ENCODE results near the gene MICU2.

MICU2 gene, protein sequence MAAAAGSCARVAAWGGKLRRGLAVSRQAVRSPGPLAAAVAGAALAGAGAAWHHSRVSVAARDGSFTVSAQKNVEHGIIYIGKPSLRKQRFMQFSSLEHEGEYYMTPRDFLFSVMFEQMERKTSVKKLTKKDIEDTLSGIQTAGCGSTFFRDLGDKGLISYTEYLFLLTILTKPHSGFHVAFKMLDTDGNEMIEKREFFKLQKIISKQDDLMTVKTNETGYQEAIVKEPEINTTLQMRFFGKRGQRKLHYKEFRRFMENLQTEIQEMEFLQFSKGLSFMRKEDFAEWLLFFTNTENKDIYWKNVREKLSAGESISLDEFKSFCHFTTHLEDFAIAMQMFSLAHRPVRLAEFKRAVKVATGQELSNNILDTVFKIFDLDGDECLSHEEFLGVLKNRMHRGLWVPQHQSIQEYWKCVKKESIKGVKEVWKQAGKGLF

DNA sequence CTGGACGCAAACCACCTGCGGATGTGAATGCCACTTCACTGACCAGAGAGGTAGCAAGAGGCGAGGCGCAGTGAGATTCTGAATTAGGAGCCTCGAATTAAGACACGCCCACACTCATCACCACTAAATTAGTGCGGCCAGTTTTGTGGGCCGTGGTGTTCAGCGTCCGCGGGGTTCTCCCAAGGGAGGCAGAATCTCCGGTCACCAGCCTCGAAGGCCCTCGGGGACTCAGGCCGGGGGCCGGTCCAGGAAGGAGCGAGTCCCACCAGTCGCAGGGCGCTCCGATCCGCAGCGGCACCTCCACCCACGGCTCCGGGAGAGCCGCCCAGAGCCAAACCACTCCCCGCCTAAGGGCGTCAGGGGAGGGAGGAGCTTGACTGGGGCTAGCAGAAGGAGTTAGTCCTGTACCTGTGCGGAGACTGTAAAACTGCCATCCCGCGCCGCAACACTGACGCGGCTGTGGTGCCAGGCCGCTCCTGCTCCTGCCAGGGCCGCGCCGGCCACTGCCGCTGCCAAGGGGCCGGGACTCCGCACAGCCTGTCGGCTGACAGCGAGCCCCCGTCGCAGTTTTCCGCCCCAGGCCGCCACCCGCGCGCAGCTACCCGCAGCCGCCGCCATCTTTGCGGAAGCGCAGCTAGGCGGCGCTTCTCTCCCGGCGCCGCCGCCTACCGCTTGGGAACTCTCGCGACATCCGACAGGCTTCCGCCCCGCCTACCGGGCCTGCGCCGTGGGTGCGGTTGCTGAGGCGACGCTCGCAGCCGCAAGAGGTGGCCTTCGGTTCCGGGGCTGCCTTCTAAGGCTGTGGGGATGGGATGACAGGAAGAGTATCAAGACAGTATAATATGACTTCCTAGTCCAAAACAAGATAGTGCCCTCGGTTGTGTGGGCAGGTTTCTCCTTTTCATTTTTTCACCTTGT lies at the start of gene MICU2:
Gene MICU2 (minus strand): TSS at position 640 of the 918 bp plus-strand sequence. CDS start 22 bp downstream, at position 618.
- peak; percentile 99 for DNase-seq

DNA sequence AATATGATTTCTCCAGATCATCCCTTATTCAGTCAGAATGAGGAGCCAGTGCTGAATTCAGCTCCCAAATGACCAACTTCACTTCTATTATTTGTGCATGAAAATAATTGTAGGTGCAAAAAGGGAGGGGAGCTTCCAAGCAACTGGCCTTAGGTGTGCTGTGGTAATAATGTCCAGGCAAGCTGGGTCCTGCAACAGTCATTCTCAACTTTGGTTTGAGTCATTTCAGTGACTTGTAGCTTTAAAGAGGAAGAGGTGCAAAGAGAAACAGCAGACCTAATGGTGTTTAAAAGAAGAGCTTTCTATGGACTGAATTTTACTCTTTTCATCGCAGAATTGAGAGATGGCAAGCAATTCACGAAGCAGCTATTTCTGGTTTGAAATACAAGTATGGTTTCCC lies 37.7 kb upstream of the MICU2 start:
- no peak for DNase-seq

DNA sequence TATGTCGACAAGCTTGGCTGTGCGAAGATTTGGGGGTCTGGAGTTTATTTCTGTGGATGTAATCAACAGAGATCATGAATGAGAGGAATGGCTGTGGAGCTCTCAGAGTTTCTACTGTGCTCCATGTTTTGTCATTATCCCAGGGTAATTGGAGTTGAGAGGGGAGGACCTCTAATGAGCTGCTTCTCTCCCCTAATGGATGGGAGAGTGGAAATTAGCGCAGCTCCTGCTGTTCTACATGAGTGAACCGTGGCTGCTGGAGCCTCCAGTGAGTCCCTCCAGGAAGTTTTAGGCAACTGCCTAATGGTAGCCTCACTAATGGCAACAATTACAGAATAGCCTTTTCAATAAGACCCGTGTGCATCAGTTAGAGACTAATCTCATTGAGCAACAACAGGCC lies 35.6 kb upstream of the MICU2 start:
- DNase-seq, result peak; percentile 74

DNA sequence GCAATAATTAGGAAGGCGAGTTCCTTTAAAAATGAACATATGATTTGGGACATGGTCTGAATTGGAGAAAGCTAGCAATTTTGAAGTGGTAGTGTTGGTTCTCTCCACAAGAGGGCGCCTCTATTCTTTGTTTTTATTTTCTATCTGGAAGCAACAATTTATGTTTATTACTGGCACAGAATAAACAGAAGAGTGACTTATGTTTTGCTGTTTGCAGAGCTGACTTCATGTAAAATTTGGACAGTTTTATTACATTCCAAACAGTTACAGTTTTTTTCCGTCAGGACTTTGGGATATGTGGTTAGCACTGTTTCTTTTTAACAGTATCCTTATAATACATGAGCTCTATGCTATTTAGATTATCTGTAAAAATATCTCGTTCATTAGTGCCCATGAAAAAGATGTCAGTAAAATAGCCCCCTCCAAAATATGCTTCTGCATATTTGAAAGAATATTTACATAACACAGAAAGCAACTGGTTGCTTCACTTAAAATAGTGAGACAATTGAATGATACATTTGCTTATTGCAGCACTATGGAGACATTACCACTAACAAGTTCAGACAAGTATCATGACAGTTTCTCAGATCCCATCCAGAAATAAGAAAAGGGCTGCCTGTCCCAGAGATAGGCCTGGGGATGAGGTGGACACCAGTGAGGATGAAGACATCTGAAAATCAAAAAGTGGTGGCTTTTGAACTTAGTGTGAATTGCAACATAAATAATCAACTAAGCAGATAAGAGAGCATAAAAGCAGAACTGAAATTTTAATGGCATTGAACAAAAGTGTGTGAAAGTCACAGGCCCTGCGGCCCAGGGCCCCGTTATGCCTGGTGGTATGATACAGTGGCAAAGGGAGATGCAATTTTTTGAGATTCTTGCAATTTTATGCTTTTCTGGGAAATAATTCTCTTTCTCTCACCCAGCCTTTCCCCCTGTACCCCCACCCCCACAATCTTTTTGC lies 34.6 kb upstream of the MICU2 start:
- peak; percentile 75 for DNase-seq

DNA sequence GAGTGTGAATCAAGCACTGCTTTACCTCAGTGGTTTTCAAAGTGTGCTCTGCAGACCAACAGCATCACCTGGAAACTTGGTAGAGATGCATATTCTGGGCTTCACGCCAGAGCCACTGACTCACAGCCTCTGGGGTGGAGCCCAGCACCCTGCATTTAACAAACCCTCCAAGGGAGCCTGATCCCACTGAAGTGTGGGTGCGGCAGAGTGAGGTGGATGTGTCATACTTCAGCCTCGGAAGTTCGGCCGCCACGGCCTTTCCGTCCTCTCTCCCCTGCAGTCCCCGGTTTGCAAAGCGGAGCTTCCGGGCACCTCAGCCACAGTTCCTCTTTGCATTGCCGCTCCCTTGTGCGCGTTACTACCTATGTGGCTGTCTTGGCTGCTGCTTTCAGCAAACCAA lies 33.3 kb upstream of the MICU2 start:
- DNase-seq, result peak; percentile 67

DNA sequence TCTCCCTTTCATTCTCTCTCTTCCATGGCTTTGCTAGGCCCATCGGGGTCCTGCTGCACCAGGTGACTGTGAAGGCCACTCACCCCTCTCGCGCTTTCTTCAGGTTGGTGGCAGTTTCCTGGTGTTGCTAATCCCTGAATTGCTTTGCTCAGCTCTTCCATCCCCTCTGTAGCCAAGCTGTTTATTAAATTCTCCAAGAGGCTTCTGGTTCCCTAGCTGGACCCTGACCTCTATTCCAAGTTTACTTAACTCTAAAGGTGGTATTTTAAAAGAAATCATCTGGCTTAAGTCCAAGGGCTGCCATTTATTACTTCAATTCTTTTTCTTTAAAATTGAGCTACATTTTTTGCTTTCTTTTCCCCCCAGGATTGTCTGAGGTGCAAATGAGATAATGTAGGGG lies 32.7 kb upstream of the MICU2 start:
- DNase-seq, result no peak

DNA sequence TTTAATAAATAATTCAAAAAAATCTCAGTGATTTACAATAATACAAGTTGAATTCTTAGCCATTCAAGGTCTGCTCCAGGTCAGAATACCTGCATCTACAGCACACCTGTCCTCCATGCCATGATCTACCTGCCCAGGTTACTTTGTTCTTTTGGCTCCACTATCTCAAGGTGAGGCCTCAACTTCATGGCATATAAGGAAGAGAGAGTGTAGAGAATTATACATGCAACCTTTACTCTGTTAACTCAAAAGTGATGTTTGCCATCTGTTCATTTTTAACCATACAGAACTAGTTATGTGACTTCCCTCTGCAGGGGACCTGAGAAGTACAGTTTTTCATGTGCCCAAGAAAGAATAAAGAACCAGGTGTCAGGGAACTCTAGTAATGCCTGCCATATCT lies 28.2 kb upstream of the MICU2 start:
- DNase-seq, result no peak

DNA sequence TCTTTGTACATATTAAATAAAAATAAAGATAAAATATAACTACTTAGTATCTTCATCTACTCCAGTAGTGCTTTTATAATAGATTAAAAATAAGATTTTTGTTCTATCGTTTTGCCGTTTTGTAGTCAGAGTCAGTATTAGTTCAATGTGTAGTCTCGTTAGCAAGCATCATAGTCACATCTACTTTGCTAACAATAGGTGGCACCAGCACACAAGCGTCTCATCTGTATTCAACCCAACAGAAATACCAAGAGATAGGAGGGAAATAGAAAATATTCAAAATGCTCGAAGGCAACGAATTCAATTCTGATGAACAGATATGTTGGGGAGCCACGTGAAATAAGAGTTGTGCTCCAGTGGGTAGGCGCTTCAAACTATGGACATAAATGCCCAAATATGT lies 21.4 kb upstream of the MICU2 start:
- peak; percentile 87 for DNase-seq

DNA sequence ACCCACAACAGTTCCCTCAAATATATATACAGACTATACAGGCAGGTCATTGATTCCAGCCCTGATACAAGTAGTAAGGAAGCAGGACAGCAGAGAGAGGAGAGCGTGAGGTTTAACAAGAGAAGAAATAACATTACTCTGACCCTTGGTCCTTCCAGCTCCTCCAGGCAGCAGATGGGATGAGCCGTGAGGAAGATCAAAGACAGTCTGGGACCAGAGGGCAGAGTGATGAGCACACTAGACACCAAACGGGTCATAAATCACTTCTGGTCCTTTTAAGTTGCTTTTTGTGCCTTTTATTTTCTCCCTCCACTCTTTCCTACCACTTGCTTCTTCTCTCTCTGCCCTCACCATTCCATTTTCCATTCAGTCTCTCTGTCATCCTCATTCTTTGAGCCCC lies 16.9 kb upstream of the MICU2 start:
- no peak for DNase-seq

DNA sequence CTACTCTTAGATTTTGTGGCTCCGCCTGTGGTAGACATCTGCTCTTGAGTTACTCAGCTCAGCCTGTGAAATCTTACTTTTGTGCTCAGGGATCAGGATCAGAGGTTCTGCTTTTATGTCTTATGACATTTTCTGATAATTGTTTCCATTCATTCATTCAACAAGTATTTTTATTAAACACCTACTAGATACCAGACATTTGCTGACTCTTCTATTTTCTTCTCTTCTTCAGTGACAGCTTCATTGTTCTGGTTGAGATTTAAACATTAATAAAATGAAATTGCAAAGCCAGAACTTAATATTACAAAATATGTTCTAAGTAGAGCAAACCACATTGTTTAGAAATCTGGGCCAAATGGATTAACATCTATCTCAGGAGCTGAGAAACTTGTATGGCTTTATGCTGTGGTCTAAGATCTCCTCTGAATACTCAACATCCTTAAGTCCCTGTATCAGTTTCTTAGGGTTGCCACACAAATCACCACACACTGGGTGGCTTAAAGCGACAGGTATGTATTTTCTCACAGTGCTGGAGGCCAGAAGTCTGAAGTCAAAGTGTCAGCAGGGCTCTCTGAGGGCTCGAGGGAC lies 15.8 kb upstream of the MICU2 start:
- no peak for DNase-seq

DNA sequence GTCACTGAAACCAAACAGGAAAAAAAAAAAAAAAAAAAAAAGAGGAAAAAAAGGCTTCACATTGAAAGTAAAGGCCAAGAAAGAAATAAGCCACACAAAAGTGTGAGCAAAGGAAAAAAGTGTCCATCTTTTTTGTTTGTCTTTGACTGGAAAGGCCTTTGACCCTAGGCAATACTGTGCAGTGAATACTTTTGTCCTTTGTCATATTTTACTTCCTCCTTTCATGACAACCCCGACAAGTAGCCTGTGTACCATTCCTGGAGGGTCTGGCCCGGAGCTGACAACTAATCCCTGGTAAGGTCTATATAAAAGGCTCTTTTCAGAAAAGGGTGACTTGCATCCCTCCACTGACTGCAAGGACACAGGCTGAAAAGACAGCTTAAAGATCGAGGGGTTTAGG lies 12.9 kb upstream of the MICU2 start:
- no peak for DNase-seq

DNA sequence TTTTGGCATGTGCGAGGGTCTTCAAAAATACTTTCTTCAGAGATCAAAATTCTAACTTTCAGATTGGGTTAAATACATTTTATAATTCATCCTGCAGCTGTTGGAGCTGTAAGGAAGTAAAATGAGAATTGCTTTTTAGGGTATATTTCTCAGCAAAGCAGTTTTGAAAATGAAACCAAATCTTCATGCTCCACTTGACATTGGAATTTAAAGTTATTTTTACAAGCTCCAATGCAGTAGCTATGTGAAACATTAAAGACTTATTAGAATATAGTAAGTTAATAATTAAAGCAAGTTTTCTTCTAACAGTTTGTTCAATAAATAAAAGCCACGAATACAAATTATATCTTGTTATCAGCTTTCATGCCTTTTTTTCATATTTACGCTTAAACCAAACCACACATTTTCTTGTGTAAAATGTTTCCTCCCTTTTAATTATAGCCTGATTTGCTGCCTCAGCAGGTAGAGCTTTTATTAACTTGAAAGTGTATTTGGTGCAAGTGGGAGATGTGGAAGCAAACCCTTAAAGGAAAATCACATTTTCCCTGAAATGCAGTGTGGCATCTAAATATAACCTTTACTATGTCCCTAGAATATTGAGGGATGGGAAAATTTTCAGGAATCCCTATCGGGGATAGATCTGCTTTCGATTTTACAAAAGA lies 12.4 kb upstream of the MICU2 start:
- DNase-seq, result no peak

DNA sequence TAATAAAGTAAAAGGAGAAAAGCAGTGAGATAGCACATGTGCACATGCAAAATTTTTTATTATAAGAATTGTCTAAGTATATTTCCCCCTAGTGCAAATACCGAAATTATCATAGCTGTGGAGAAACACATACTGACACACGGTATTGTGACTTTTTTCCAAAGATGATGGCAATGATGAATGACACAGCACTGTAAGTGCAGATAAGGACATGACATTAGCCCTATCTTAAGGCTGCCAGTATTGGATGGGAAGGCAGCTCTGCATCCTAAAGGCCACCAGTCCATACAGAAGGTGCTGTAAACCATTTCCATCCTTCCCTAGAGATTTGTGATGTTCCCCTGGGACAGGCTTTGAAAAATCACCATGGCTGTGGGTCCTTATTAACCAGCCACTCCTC lies 11.5 kb upstream of the MICU2 start:
- DNase-seq, result no peak

DNA sequence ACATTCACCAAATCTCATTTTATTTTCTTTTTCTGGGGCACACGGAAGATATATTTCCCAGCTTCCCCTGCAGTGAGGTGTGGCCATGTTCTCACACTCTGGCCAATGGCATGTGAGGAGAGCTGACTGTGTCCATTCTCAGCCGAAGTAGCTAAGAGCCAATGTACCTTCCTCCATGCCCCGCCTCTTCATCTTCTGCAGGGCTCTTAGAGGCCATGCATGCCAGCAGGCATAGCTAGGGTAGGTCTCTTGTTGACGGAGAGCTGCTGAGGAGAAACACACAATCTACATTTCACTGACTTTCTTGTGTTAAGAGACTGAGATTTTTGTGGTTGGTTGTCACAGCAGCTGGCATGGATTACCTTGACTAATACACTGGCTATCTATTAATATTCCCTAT lies 9.8 kb upstream of the MICU2 start:
- no peak for DNase-seq

DNA sequence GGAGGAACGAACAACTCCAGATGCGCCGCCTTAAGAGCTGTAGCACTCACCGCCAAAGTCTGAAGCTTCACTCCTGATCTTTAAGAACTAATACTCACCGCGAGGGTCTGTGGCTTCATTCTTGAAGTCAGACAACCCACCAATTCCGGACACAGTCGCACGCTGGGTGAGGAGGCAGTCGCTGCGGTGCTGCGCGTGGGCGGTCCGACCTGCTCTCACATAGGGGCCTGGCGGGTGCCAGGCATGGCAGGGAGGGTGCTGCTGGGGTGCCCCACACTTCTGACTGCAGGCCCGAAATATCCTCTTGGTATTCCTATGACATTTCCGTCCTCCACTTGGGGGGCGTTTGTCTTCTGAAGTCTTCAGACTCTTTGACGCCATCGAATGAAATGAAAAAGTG lies 7.4 kb upstream of the MICU2 start:
- no peak for DNase-seq

DNA sequence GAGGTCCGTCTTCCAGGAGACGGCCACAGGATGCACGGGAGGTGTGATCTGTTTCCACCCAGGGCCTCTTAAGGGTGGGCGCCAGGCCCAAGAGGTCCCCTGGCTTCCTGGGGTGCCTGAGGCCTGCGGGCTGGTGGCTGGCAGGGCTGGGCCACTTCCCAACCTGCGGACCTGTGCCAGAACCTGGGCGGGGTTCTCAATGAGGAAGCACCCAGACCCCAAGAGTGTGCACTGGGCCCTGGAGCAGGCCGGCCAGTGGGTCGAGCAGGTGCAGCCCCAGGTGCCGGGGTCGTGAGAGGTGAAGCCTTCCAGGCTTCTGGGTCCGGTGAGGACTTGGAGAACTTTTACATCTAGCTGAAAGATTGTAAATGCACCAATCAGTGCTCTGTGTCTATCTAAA lies 6.7 kb upstream of the MICU2 start:
- DNase-seq, result no peak

DNA sequence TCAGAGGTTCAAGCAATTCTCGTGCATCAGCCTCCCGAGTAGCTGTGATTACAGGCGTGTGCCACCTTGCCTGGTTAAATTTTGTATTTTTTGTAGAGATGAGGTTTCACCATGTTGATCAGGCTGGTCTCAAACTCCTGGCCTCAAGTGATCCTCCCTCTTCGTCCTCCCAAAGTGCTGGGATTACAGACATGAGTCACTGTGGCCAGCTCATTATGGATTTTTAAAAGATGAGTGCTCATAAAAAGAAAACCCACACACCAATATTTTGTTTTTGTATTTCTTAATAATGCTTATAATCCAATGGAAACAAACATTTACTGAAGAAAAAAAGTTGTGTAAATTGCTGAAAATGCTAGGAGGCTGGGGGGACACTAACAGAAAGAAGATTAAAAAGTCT lies 5.0 kb upstream of the MICU2 start:
- no peak for DNase-seq

DNA sequence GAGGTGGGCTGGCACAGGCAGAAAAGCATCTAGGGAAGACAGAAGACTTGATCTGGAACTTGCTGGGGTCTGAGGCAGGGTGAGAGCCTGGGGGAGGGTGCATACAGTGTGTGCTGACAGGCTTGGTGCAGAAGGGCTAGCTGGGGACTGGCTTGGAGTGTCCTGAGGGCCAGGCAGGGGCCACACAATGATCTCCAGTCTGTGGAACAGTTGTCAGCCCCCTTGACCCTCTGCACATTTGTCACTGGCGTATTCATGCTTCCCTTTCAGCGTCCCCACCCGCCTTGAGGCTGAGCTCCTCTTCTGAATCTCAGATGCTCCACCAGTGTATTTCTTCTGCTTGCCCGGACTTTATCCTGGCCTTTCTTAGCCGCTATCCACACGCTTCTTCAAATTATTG lies 2.8 kb upstream of the MICU2 start:
- DNase-seq, result no peak

DNA sequence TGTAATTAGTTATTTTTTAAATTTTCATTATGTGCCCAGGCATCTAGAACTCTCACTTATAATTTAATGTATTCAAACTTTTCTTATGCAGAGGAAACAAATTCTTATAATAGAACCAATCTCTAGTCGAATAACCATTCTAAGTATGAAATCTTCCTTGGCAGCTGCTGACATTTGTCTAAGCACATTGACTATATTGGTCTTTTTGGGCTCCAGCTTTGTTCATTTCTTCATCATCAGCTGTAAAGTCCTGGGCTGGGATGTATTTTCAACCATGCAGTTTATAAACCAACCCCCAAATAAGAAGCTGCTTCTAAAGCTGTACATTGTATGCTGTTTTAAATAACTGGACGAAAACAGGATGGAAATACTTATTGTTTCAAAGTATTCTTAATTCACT lies 2.3 kb upstream of the MICU2 start:
- DNase-seq, result no peak

DNA sequence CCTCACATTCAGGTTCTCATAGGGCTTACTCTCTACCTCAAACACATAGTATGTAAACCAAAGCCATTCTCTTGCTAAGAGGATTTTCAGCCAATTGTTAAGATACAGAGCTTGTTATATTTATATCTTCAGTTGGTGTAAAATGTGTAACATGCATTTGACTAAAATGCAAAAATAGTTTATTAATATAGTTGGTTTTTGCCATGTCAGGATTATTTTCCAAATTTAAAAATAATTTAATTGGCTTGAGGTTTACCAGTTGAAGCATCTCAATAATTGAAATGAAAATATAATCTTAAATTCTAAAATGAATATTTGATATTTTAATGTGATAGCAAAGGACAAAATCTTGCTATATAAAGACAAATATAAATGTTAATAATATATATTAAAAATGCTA lies 7.2 kb downstream of the MICU2 start:
- DNase-seq, result no peak

DNA sequence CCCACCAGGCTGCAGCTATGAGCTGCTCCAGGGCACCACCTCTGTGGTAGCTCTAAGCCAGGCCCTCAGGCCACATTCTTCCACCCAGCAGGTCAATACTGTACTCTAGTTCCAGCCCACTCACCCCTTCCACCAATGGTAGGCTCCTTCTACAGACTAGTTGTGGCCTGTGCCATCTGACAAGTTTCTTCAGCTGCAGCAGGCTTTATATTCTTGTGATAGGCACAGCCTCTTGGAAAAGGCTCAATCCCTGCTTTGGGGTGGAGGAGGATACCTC lies 8.5 kb downstream of the MICU2 start:
- DNase-seq, result no peak
